Measurements from ENCODE around the gene FCHSD2.
"Not testable (repeated sequence)": the region's sequence is repeated elsewhere in the genome, so short reads cannot be mapped to it uniquely, and the experiment has no call there.

The FCHSD2 gene

GRCh38 chr11:73116636-73117035, 25.5 kb downstream of the FCHSD2 start:
- DNase-seq: no peak

- DNase-seq: no peak
These were observed 27.3 kb downstream of the FCHSD2 start for GRCh38 chr11:73114835-73115220.

- DNase-seq: no peak
These were observed 27.8 kb downstream of the FCHSD2 start for GRCh38 chr11:73114110-73114834.

GRCh38 chr11:73113426-73113825, 28.7 kb downstream of the FCHSD2 start:
- no peak for DNase-seq

GRCh38 chr11:73107597-73107996, 34.5 kb downstream of the FCHSD2 start:
- DNase-seq: no peak

- no peak for DNase-seq
These were observed 35.8 kb downstream of the FCHSD2 start for GRCh38 chr11:73106347-73106746.

GRCh38 chr11:73100578-73100977, 41.5 kb downstream of the FCHSD2 start:
- no peak for DNase-seq

- DNase-seq: no peak
These were observed 42.4 kb downstream of the FCHSD2 start for GRCh38 chr11:73099512-73100266.

- no peak for DNase-seq
These were observed 46.5 kb downstream of the FCHSD2 start for GRCh38 chr11:73095613-73096012.

- no peak for DNase-seq
These were observed 50.4 kb downstream of the FCHSD2 start for GRCh38 chr11:73091521-73092305.

- DNase-seq: no peak
These were observed 54.4 kb downstream of the FCHSD2 start for GRCh38 chr11:73087730-73088129.

- DNase-seq: no peak
These were observed 56.8 kb downstream of the FCHSD2 start for GRCh38 chr11:73085189-73085875.

GRCh38 chr11:73078631-73079030, 63.5 kb downstream of the FCHSD2 start:
- DNase-seq: no peak

- DNase-seq: no peak
These were observed 64.7 kb downstream of the FCHSD2 start for GRCh38 chr11:73077454-73077853.

GRCh38 chr11:73074319-73074718, 67.8 kb downstream of the FCHSD2 start:
- no peak for DNase-seq

GRCh38 chr11:73072935-73073481, 69.1 kb downstream of the FCHSD2 start:
- no peak for DNase-seq

- no peak for DNase-seq
These were observed 71.5 kb downstream of the FCHSD2 start for GRCh38 chr11:73070653-73071052.

- DNase-seq: not testable (repeated sequence)
These were observed 80.2 kb downstream of the FCHSD2 start for GRCh38 chr11:73061857-73062424.

GRCh38 chr11:73061434-73061833, 80.7 kb downstream of the FCHSD2 start:
- not testable (repeated sequence) for DNase-seq

GRCh38 chr11:73059915-73060314, 82.2 kb downstream of the FCHSD2 start:
- no peak for DNase-seq

GRCh38 chr11:73058989-73059674, 83.0 kb downstream of the FCHSD2 start:
- no peak for DNase-seq

Data from T1000 (cell line).